ENCODE measurements around the gene TMEM178B. TPM values are rescaled to one million over a fixed set of nuclear protein-coding genes. Genes with fewer than 3 reads are reported as not detected.

TMEM178B gene
- total RNA-seq, 1 experiment from 2014 or later, result not detected

- no peak overlapping the region for H3K4me3 ChIP-seq (ENCODE audit: low read length)
- no peaks in the 10 kb centered on the region for H3K79me2 ChIP-seq (ENCODE audit: low read length)
- no peak for DNase-seq
- no peak overlapping the region for H3K9ac ChIP-seq (ENCODE audit: low read length)
- H3K36me3 ChIP-seq (ENCODE audit: insufficient read depth, low read length), result no peaks in the 10 kb centered on the region
- H3K9me3 ChIP-seq (ENCODE audit: low read length), result no peaks in the 10 kb centered on the region
- H3K27me3 ChIP-seq (ENCODE audit: low read length), result no peaks in the 10 kb centered on the region
- no peaks in the 10 kb centered on the region for H4K20me1 ChIP-seq (ENCODE audit: insufficient read depth, low read depth, low read length)
- H3K27ac ChIP-seq (ENCODE audit: low read length), result no peak overlapping the region
- no peaks in the 10 kb centered on the region for H3K4me1 ChIP-seq (ENCODE audit: low read length)
- no peaks in the 10 kb centered on the region for H3K9me2 ChIP-seq (replicated peaks; ENCODE audit: insufficient read depth, low read length)
- H2AFZ ChIP-seq (ENCODE audit: low read length), result no peak overlapping the region
- no peak overlapping the region for H3K4me2 ChIP-seq (ENCODE audit: low read depth, low read length, poor library complexity, severe bottlenecking)
These were observed 190.6 kb downstream of the TMEM178B start for GRCh38 chr7:141264511-141264910.

- no peaks in the 10 kb centered on the region for H3K9me3 ChIP-seq (ENCODE audit: low read length)
- no peak for DNase-seq
These were observed 191.8 kb downstream of the TMEM178B start for GRCh38 chr7:141265668-141266067.

GRCh38 chr7:141268614-141269013 lies 194.8 kb downstream of the TMEM178B start:
- H3K9me2 ChIP-seq (replicated peaks; ENCODE audit: insufficient read depth, low read length), result no peaks in the 10 kb centered on the region
- no peaks in the 10 kb centered on the region for H3K4me1 ChIP-seq (ENCODE audit: low read length)
- no peaks in the 10 kb centered on the region for H3K27me3 ChIP-seq (ENCODE audit: low read length)
- no peaks in the 10 kb centered on the region for H4K20me1 ChIP-seq (ENCODE audit: insufficient read depth, low read depth, low read length)
- no peak overlapping the region for H3K27ac ChIP-seq (ENCODE audit: low read length)
- H3K79me2 ChIP-seq (ENCODE audit: low read length), result no peaks in the 10 kb centered on the region
- H3K9me3 ChIP-seq (ENCODE audit: low read length), result no peaks in the 10 kb centered on the region
- no peak for DNase-seq
- no peak overlapping the region for H2AFZ ChIP-seq (ENCODE audit: low read length)
- H3K36me3 ChIP-seq (ENCODE audit: insufficient read depth, low read length), result no peaks in the 10 kb centered on the region
- H3K9ac ChIP-seq (ENCODE audit: low read length), result no peak overlapping the region
- H3K4me2 ChIP-seq (ENCODE audit: low read depth, low read length, poor library complexity, severe bottlenecking), result no peak overlapping the region
- H3K4me3 ChIP-seq (ENCODE audit: low read length), result no peak overlapping the region

More at GRCh38 chr7:141265668-141266067, 191.8 kb downstream of the TMEM178B start:
- H3K79me2 ChIP-seq (ENCODE audit: low read length), result no peaks in the 10 kb centered on the region
- no peaks in the 10 kb centered on the region for H4K20me1 ChIP-seq (ENCODE audit: insufficient read depth, low read depth, low read length)
- H3K36me3 ChIP-seq (ENCODE audit: insufficient read depth, low read length), result no peaks in the 10 kb centered on the region
- no peaks in the 10 kb centered on the region for H3K9me2 ChIP-seq (replicated peaks; ENCODE audit: insufficient read depth, low read length)
- no peaks in the 10 kb centered on the region for H3K27me3 ChIP-seq (ENCODE audit: low read length)
- no peak overlapping the region for H3K4me3 ChIP-seq (ENCODE audit: low read length)
- H3K4me2 ChIP-seq (ENCODE audit: low read depth, low read length, poor library complexity, severe bottlenecking), result no peak overlapping the region
- no peak overlapping the region for H2AFZ ChIP-seq (ENCODE audit: low read length)
- H3K27ac ChIP-seq (ENCODE audit: low read length), result no peak overlapping the region
- H3K9ac ChIP-seq (ENCODE audit: low read length), result no peak overlapping the region
- H3K4me1 ChIP-seq (ENCODE audit: low read length), result no peaks in the 10 kb centered on the region

GRCh38 chr7:141271451-141271850 lies 197.6 kb downstream of the TMEM178B start:
- no peak overlapping the region for H3K9ac ChIP-seq (ENCODE audit: low read length)
- DNase-seq, result no peak
- H2AFZ ChIP-seq (ENCODE audit: low read length), result no peak overlapping the region
- H3K27me3 ChIP-seq (ENCODE audit: low read length), result no peaks in the 10 kb centered on the region
- no peak overlapping the region for H3K27ac ChIP-seq (ENCODE audit: low read length)
- no peak overlapping the region for H3K4me3 ChIP-seq (ENCODE audit: low read length)
- no peaks in the 10 kb centered on the region for H3K4me1 ChIP-seq (ENCODE audit: low read length)
- no peak overlapping the region for H3K4me2 ChIP-seq (ENCODE audit: low read depth, low read length, poor library complexity, severe bottlenecking)
- no peaks in the 10 kb centered on the region for H3K79me2 ChIP-seq (ENCODE audit: low read length)
- no peaks in the 10 kb centered on the region for H3K9me3 ChIP-seq (ENCODE audit: low read length)
- no peaks in the 10 kb centered on the region for H3K36me3 ChIP-seq (ENCODE audit: insufficient read depth, low read length)
- no peaks in the 10 kb centered on the region for H4K20me1 ChIP-seq (ENCODE audit: insufficient read depth, low read depth, low read length)
- H3K9me2 ChIP-seq (replicated peaks; ENCODE audit: insufficient read depth, low read length), result no peaks in the 10 kb centered on the region

DNA sequence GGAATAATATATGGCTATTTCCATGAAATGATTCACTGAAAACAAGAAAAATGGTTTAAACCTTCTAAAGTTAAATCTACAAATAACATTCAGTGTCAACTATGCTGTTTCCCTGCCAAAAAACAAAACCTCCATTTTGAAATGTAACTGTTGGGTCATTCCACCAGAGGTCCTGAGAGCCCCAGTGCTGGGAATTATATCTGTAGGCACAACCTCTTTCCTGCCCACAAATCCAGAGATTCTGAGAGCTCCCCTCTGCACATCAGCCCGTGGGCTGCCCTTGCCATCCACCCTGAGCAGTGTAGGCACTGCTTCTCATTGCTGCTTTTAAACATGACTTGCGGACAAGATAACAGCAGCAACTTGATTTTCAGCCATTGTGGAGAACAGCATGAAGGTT lies 198.6 kb downstream of the TMEM178B start:
- no peaks in the 10 kb centered on the region for H3K4me1 ChIP-seq (ENCODE audit: low read length)
- no peak overlapping the region for H3K4me3 ChIP-seq (ENCODE audit: low read length)
- no peak for DNase-seq
- H4K20me1 ChIP-seq (ENCODE audit: insufficient read depth, low read depth, low read length), result no peaks in the 10 kb centered on the region
- H3K9me2 ChIP-seq (replicated peaks; ENCODE audit: insufficient read depth, low read length), result no peaks in the 10 kb centered on the region
- no peak overlapping the region for H3K27ac ChIP-seq (ENCODE audit: low read length)
- no peaks in the 10 kb centered on the region for H3K79me2 ChIP-seq (ENCODE audit: low read length)
- no peaks in the 10 kb centered on the region for H3K36me3 ChIP-seq (ENCODE audit: insufficient read depth, low read length)
- H2AFZ ChIP-seq (ENCODE audit: low read length), result no peak overlapping the region
- no peak overlapping the region for H3K9ac ChIP-seq (ENCODE audit: low read length)
- no peaks in the 10 kb centered on the region for H3K27me3 ChIP-seq (ENCODE audit: low read length)
- H3K4me2 ChIP-seq (ENCODE audit: low read depth, low read length, poor library complexity, severe bottlenecking), result no peak overlapping the region
- no peaks in the 10 kb centered on the region for H3K9me3 ChIP-seq (ENCODE audit: low read length)

GRCh38 chr7:141275350-141275749 lies 201.5 kb downstream of the TMEM178B start:
- Histone ChIP-seq H3K9ac (ENCODE audit: low read length) (no peak overlapping the region), H3K79me2 (ENCODE audit: low read length) (no peaks in the 10 kb centered on the region), H2AFZ (ENCODE audit: low read length) (no peak overlapping the region), H3K4me3 (ENCODE audit: low read length) (no peak overlapping the region), H3K36me3 (ENCODE audit: insufficient read depth, low read length) (no peaks in the 10 kb centered on the region), H3K4me1 (ENCODE audit: low read length) (no peaks in the 10 kb centered on the region), H3K9me2 (replicated peaks; ENCODE audit: insufficient read depth, low read length) (no peaks in the 10 kb centered on the region), H3K4me2 (ENCODE audit: low read depth, low read length, poor library complexity, severe bottlenecking) (no peak overlapping the region), H3K9me3 (ENCODE audit: low read length) (no peaks in the 10 kb centered on the region), H3K27ac (ENCODE audit: low read length) (no peak overlapping the region), H3K27me3 (ENCODE audit: low read length) (no peaks in the 10 kb centered on the region), H4K20me1 (ENCODE audit: insufficient read depth, low read depth, low read length) (no peaks in the 10 kb centered on the region)
- no peak for DNase-seq

DNA sequence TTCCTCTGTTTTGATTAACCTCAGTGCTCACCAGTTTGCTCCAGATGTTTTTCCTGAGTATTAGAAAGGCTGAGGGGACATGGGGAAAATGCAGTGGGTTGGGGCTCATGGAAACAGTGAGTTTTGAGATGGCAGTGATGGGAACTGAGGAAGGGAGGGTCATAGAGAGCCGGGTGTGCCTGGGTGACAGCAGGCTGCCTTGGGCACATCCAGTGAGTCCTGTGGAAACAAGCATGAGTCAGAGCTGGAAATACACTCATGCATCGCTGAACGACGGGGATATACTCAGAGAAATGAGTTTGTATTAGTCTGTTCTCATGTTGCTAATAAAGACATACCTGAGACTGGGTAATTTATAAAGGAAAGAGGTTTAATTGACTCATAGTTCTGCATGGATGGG lies 202.2 kb downstream of the TMEM178B start:
- no peak for DNase-seq
- H3K9me3 ChIP-seq (ENCODE audit: low read length), result no peaks in the 10 kb centered on the region
- H4K20me1 ChIP-seq (ENCODE audit: insufficient read depth, low read depth, low read length), result no peaks in the 10 kb centered on the region

DNA sequence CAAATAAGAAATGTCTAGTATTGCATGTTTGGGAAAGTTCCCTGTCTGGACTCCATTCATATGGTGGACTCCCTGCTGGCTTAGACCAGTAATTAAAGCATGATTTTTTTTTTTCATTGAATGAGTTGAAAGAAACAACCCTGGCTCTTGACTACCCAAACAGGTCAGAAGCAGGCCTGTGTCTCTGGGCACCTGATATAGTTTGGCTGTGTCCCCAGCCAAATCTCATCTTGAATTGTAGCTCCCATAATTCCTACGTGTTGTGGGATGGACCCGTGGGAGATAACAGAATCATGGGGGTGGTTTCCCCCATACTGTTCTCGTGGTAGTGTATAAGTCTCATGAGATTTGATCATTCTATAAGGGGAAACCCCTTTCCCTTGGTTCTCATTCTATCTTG lies 206.2 kb downstream of the TMEM178B start:
- no peaks in the 10 kb centered on the region for H3K27me3 ChIP-seq (ENCODE audit: low read length)
- H3K4me1 ChIP-seq (ENCODE audit: low read length), result no peaks in the 10 kb centered on the region
- no peaks in the 10 kb centered on the region for H4K20me1 ChIP-seq (ENCODE audit: insufficient read depth, low read depth, low read length)
- H3K4me3 ChIP-seq (ENCODE audit: low read length), result no peak overlapping the region
- no peak overlapping the region for H3K4me2 ChIP-seq (ENCODE audit: low read depth, low read length, poor library complexity, severe bottlenecking)
- no peak overlapping the region for H2AFZ ChIP-seq (ENCODE audit: low read length)
- no peaks in the 10 kb centered on the region for H3K9me2 ChIP-seq (replicated peaks; ENCODE audit: insufficient read depth, low read length)
- H3K79me2 ChIP-seq (ENCODE audit: low read length), result no peaks in the 10 kb centered on the region
- DNase-seq, result no peak
- no peaks in the 10 kb centered on the region for H3K9me3 ChIP-seq (ENCODE audit: low read length)
- no peaks in the 10 kb centered on the region for H3K36me3 ChIP-seq (ENCODE audit: insufficient read depth, low read length)
- no peak overlapping the region for H3K9ac ChIP-seq (ENCODE audit: low read length)
- H3K27ac ChIP-seq (ENCODE audit: low read length), result no peak overlapping the region

More for the DNA sequence above, 202.2 kb downstream of the TMEM178B start:
- H3K27ac ChIP-seq (ENCODE audit: low read length), result no peak overlapping the region
- no peak overlapping the region for H3K4me3 ChIP-seq (ENCODE audit: low read length)
- no peaks in the 10 kb centered on the region for H3K79me2 ChIP-seq (ENCODE audit: low read length)
- H3K4me2 ChIP-seq (ENCODE audit: low read depth, low read length, poor library complexity, severe bottlenecking), result no peak overlapping the region
- no peaks in the 10 kb centered on the region for H3K27me3 ChIP-seq (ENCODE audit: low read length)
- H3K9ac ChIP-seq (ENCODE audit: low read length), result no peak overlapping the region
- H3K36me3 ChIP-seq (ENCODE audit: insufficient read depth, low read length), result no peaks in the 10 kb centered on the region
- no peak overlapping the region for H2AFZ ChIP-seq (ENCODE audit: low read length)
- H3K4me1 ChIP-seq (ENCODE audit: low read length), result no peaks in the 10 kb centered on the region
- no peaks in the 10 kb centered on the region for H3K9me2 ChIP-seq (replicated peaks; ENCODE audit: insufficient read depth, low read length)

- H3K9ac ChIP-seq (ENCODE audit: low read length), result no peak overlapping the region
- H3K9me3 ChIP-seq (ENCODE audit: low read length), result no peaks in the 10 kb centered on the region
- H3K27me3 ChIP-seq (ENCODE audit: low read length), result no peaks in the 10 kb centered on the region
- H3K79me2 ChIP-seq (ENCODE audit: low read length), result no peaks in the 10 kb centered on the region
- DNase-seq, result no peak
- H3K4me3 ChIP-seq (ENCODE audit: low read length), result no peak overlapping the region
- H3K36me3 ChIP-seq (ENCODE audit: insufficient read depth, low read length), result no peaks in the 10 kb centered on the region
- no peaks in the 10 kb centered on the region for H3K4me1 ChIP-seq (ENCODE audit: low read length)
- no peak overlapping the region for H3K4me2 ChIP-seq (ENCODE audit: low read depth, low read length, poor library complexity, severe bottlenecking)
- no peak overlapping the region for H3K27ac ChIP-seq (ENCODE audit: low read length)
- no peak overlapping the region for H2AFZ ChIP-seq (ENCODE audit: low read length)
- H3K9me2 ChIP-seq (replicated peaks; ENCODE audit: insufficient read depth, low read length), result no peaks in the 10 kb centered on the region
- H4K20me1 ChIP-seq (ENCODE audit: insufficient read depth, low read depth, low read length), result no peaks in the 10 kb centered on the region
These were observed 207.4 kb downstream of the TMEM178B start for GRCh38 chr7:141281311-141281710.

Data from Karpas-422 (cell line).